WTC11 (cell line): ENCODE measurements around the gene FAM227A. TPM values are rescaled to one million over a fixed set of nuclear protein-coding genes. Genes with fewer than 3 reads are reported as not detected.
A peak's percentile ranks its signal among the peaks of the same experiment; 100 is the strongest.

ENCODE experiments used
- ATAC-seq: fragments of 200-7000 bp; cut with Tn5 transposase; 2 replicates; pipeline ENCODE4 v1.10.0; 2021; ENCODE audit warnings: mild to moderate bottlenecking, moderate library complexity
- CTCF ChIA-PET: fragments of 300-600 bp; sonication (Branson Sonifier 250); formaldehyde crosslinking; loops from one replicate; lab custom pipeline; 2021; ENCODE audit warnings: antibody characterized with exemption; lab: Charles Lee
- POLR2A ChIA-PET: fragments of 350-600 bp; sonication (Branson Sonifier 250); formaldehyde crosslinking; loops from one replicate; lab custom pipeline; 2021; ENCODE audit warnings: antibody characterized with exemption; lab: Charles Lee
- DNase-seq: peaks from one replicate; pipeline ENCODE4 v3.0.0; 2021; ENCODE audit warnings: low spot score
- H3K27ac Mint-ChIP-seq: 2 replicates; pipeline ENCODE4 v1.8.0; 2021; ENCODE audit warnings: mixed read lengths
- H3K27me3 Mint-ChIP-seq: 2 replicates; pipeline ENCODE4 v1.8.0; 2021; ENCODE audit warnings: low read depth, mild to moderate bottlenecking, moderate library complexity, mixed read lengths
- H3K36me3 Mint-ChIP-seq: 2 replicates; pipeline ENCODE4 v1.8.0; 2021; ENCODE audit warnings: mixed read lengths
- H3K4me1 Mint-ChIP-seq: 2 replicates; pipeline ENCODE4 v1.8.0; 2022; ENCODE audit warnings: mixed read lengths
- H3K4me3 Mint-ChIP-seq: 2 replicates; pipeline ENCODE4 v1.8.0; 2021; ENCODE audit warnings: mild to moderate bottlenecking, moderate library complexity, mixed read lengths
- H3K9me3 Mint-ChIP-seq: 2 replicates; pipeline ENCODE4 v1.8.0; 2021; ENCODE audit warnings: mixed read lengths
- AFF4 ChIP-seq: sonication (generic); formaldehyde crosslinking; IDR thresholded peaks from 2 replicates; pipeline ENCODE4 v1.8.1; 2023; ENCODE audit warnings: mild to moderate bottlenecking, missing genetic modification reagents, borderline replicate concordance
- ARID4B ChIP-seq: sonication (generic); formaldehyde crosslinking; IDR thresholded peaks from 2 replicates; pipeline ENCODE4 v1.8.0; 2023; ENCODE audit warnings: missing genetic modification reagents, mild to moderate bottlenecking, borderline replicate concordance
- ATF3 ChIP-seq: sonication (generic); formaldehyde crosslinking; conservative IDR thresholded peaks from 2 replicates; pipeline ENCODE4 v1.8.1; 2022; ENCODE audit warnings: mild to moderate bottlenecking, missing genetic modification reagents
- ATF6 ChIP-seq: sonication (generic); formaldehyde crosslinking; IDR thresholded peaks from 2 replicates; pipeline ENCODE4 v1.8.1; 2023; ENCODE audit warnings: mild to moderate bottlenecking, missing genetic modification reagents
- GABPB1 ChIP-seq: sonication (generic); formaldehyde crosslinking; IDR thresholded peaks from 2 replicates; pipeline ENCODE4 v1.8.1; 2023; ENCODE audit warnings: mild to moderate bottlenecking, missing genetic modification reagents
- GTF2I ChIP-seq: fragments of 250-450 bp; sonication (Bioruptor Pico); conservative IDR thresholded peaks from 2 replicates; pipeline ENCODE4 v1.4.0; 2021; ENCODE audit warnings: mild to moderate bottlenecking
- HMGXB4 ChIP-seq: sonication (generic); formaldehyde crosslinking; IDR thresholded peaks from 2 replicates; pipeline ENCODE4 v1.8.1; 2023; ENCODE audit warnings: mild to moderate bottlenecking, moderate library complexity, missing genetic modification reagents
- IRF2 ChIP-seq: sonication (generic); formaldehyde crosslinking; IDR thresholded peaks from 2 replicates; pipeline ENCODE4 v1.8.0; 2022; ENCODE audit warnings: low read depth, missing genetic modification reagents, borderline replicate concordance
- NR2C2 ChIP-seq: sonication (generic); formaldehyde crosslinking; IDR thresholded peaks from 2 replicates; pipeline ENCODE4 v1.8.0; 2022; ENCODE audit warnings: mild to moderate bottlenecking, missing genetic modification reagents
- STAT6 ChIP-seq: sonication (generic); formaldehyde crosslinking; conservative IDR thresholded peaks from 2 replicates; pipeline ENCODE4 v1.8.1; 2023; ENCODE audit warnings: mild to moderate bottlenecking, low read depth, missing genetic modification reagents, moderate library complexity
- TEAD4 ChIP-seq: sonication (generic); formaldehyde crosslinking; IDR thresholded peaks from 2 replicates; pipeline ENCODE4 v1.8.0; 2022; ENCODE audit warnings: mild to moderate bottlenecking, missing genetic modification reagents
- ZNF121 ChIP-seq: sonication (generic); formaldehyde crosslinking; IDR thresholded peaks from 2 replicates; pipeline ENCODE4 v1.8.0; 2023; ENCODE audit warnings: missing genetic modification reagents
- ZNF263 ChIP-seq: sonication (generic); formaldehyde crosslinking; IDR thresholded peaks from 2 replicates; pipeline ENCODE4 v1.8.1; 2022; ENCODE audit warnings: low read depth, mild to moderate bottlenecking, moderate library complexity, missing genetic modification reagents
- ZNF396 ChIP-seq: fragments of 250-450 bp; sonication (Bioruptor Pico); IDR thresholded peaks from 2 replicates; pipeline ENCODE4 v1.8.0; 2021; ENCODE audit warnings: mild to moderate bottlenecking, moderate library complexity, borderline replicate concordance
- total RNA-seq: library from RNA; stranded (reverse); gene quantifications from 3 replicates; pipeline ENCODE4 v1.2.3, GENCODE V29; 2021

Gene FAM227A
- total RNA-seq, 1 experiment from 2014 or later = 3.8 TPM

GRCh38 chr22:38610234-38610633, 46.0 kb downstream of the FAM227A start:
- Mint-ChIP-seq H3K36me3 (peaks cover 3% of the 10 kb centered on the region; the same call in 1 of the 2 replicates), H3K9me3 (0 out of 2 replicates have a peak, but pooled peaks cover 3% of the 10 kb centered on the region), H3K4me1 (peaks cover 5% of the 10 kb centered on the region), H3K27me3 (no peaks in the 10 kb centered on the region), H3K27ac (peak overlapping the region; percentile 22; the same call in 1 of the 2 replicates), H3K4me3 (no peak overlapping the region)
- ATAC-seq (no peak), DNase-seq (no peak)
- ChIA-PET CTCF (interaction anchor here (0.6 kb wide), 1 partner anchor 348 kb away, joined by 3 read pairs; no protein-coding TSS in a partner anchor), POLR2A (no interaction called here)
- TF ChIP-seq IRF2 (CRISPR knock-in tag) = no peak
- TF ChIP-seq HMGXB4 (CRISPR knock-in tag) = no peak
- TF ChIP-seq GTF2I (CRISPR knock-in tag) = no peak

- H3K9me3 Mint-ChIP-seq = 0 out of 2 replicates have a peak, but pooled peaks cover 3% of the 10 kb centered on the region
- H3K4me3 Mint-ChIP-seq = no peak overlapping the region
- ATAC-seq = no peak
- no peak for DNase-seq
- POLR2A ChIA-PET = no interaction called here
- H3K27me3 Mint-ChIP-seq = no peaks in the 10 kb centered on the region
- no peaks in the 10 kb centered on the region for H3K4me1 Mint-ChIP-seq
- H3K36me3 Mint-ChIP-seq = peaks cover 3% of the 10 kb centered on the region; the same call in 1 of the 2 replicates
- no peak for TF ChIP-seq ZNF121 (CRISPR knock-in tag)
- no peak for TF ChIP-seq TEAD4 (CRISPR knock-in tag)
- no peak for TF ChIP-seq STAT6 (CRISPR knock-in tag)
- TF ChIP-seq ZNF396 (CRISPR knock-in tag) = no peak
- TF ChIP-seq ARID4B (CRISPR knock-in tag) = no peak
- no peak for TF ChIP-seq NR2C2 (CRISPR knock-in tag)
- no peak for TF ChIP-seq ATF3 (CRISPR knock-in tag)
- CTCF ChIA-PET = interaction anchor here (0.7 to 1.1 kb wide), 2 partner anchors 194 to 494 kb away, joined by 3 to 4 read pairs; no protein-coding TSS in a partner anchor
- H3K27ac Mint-ChIP-seq = peak overlapping the region; percentile 11; the same call in 1 of the 2 replicates
Measured at GRCh38 chr22:38608992-38609750, 47.0 kb downstream of the FAM227A start.

- H3K27me3 Mint-ChIP-seq = no peaks in the 10 kb centered on the region
- ChIA-PET POLR2A (no interaction called here), CTCF (no interaction called here)
- H3K27ac Mint-ChIP-seq = no peak overlapping the region
- no peak overlapping the region for H3K4me3 Mint-ChIP-seq
- H3K9me3 Mint-ChIP-seq = 0 out of 2 replicates have a peak, but pooled peaks cover 3% of the 10 kb centered on the region
- no peak for ATAC-seq
- H3K4me1 Mint-ChIP-seq = no peaks in the 10 kb centered on the region
- no peaks in the 10 kb centered on the region; the same call in 1 of the 2 replicates for H3K36me3 Mint-ChIP-seq
- DNase-seq = no peak
- no peak for TF ChIP-seq GABPB1 (CRISPR knock-in tag)
- TF ChIP-seq ATF6 (CRISPR knock-in tag) = no peak
- TF ChIP-seq ZNF263 = no peak
- no peak for TF ChIP-seq AFF4 (CRISPR knock-in tag)
- TF ChIP-seq NR2C2 (CRISPR knock-in tag) = no peak
Measured at GRCh38 chr22:38607680-38608079, 48.5 kb downstream of the FAM227A start.
